Measurements from ENCODE around the gene HECW1. TPM values are rescaled to one million over a fixed set of nuclear protein-coding genes. Genes with fewer than 3 reads are reported as not detected.

HECW1 gene
- total and polyA plus RNA-seq, 2 of the 13 experiments (the other 11 are each of a cell fraction or from before 2014, with no cell fraction given) = not detected

DNA sequence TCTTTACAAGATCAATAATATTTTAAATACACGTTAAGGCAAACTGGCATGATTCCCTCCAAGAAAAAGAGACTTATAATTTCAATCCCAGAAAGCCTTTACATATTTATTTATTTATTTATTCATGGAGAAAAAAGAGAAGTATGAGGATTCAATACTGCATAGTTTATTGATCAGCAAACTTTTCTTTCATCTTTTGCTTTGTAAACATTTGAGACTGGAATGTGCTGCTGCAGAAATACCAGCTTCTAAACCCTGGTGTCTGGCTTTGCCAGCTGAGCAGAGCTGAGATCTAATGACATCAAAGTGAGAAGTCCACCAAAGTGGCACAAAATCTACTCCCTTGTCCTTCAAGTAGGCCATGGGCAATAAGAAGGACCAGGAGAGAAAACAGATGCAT is 376.8 kb downstream of the HECW1 start (continued):
- TF ChIP-seq, protein P1, sequence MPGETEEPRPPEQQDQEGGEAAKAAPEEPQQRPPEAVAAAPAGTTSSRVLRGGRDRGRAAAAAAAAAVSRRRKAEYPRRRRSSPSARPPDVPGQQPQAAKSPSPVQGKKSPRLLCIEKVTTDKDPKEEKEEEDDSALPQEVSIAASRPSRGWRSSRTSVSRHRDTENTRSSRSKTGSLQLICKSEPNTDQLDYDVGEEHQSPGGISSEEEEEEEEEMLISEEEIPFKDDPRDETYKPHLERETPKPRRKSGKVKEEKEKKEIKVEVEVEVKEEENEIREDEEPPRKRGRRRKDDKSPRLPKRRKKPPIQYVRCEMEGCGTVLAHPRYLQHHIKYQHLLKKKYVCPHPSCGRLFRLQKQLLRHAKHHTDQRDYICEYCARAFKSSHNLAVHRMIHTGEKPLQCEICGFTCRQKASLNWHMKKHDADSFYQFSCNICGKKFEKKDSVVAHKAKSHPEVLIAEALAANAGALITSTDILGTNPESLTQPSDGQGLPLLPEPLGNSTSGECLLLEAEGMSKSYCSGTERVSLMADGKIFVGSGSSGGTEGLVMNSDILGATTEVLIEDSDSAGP (CRISPR knock-in tag; IDR thresholded peaks at IDR 0.05; ENCODE audit: borderline replicate concordance) = no peak
- TF ChIP-seq WIZ (CRISPR knock-in tag; IDR thresholded peaks at IDR 0.05) (no peak), ZNF570 (CRISPR knock-in tag; IDR thresholded peaks at IDR 0.05; ENCODE audit: borderline replicate concordance) (no peak), ERF (CRISPR knock-in tag; IDR thresholded peaks at IDR 0.05) (no peak), FOXJ3 (CRISPR knock-in tag; IDR thresholded peaks at IDR 0.05; ENCODE audit: borderline replicate concordance) (peak; percentile 48; the same call in 1 of the 2 replicates), SRF (IDR thresholded peaks at IDR 0.05; ENCODE audit: low read depth, low read length) (no peak), POLR2A (IDR thresholded peaks at IDR 0.05; ENCODE audit: insufficient read depth in 1 of 2, low read depth in 2 of 2, low read length in 2 of 2) (no peak), KDM6A (CRISPR knock-in tag; IDR thresholded peaks at IDR 0.05; ENCODE audit: low read depth) (no peak)
- TF ChIP-seq, protein P2, sequence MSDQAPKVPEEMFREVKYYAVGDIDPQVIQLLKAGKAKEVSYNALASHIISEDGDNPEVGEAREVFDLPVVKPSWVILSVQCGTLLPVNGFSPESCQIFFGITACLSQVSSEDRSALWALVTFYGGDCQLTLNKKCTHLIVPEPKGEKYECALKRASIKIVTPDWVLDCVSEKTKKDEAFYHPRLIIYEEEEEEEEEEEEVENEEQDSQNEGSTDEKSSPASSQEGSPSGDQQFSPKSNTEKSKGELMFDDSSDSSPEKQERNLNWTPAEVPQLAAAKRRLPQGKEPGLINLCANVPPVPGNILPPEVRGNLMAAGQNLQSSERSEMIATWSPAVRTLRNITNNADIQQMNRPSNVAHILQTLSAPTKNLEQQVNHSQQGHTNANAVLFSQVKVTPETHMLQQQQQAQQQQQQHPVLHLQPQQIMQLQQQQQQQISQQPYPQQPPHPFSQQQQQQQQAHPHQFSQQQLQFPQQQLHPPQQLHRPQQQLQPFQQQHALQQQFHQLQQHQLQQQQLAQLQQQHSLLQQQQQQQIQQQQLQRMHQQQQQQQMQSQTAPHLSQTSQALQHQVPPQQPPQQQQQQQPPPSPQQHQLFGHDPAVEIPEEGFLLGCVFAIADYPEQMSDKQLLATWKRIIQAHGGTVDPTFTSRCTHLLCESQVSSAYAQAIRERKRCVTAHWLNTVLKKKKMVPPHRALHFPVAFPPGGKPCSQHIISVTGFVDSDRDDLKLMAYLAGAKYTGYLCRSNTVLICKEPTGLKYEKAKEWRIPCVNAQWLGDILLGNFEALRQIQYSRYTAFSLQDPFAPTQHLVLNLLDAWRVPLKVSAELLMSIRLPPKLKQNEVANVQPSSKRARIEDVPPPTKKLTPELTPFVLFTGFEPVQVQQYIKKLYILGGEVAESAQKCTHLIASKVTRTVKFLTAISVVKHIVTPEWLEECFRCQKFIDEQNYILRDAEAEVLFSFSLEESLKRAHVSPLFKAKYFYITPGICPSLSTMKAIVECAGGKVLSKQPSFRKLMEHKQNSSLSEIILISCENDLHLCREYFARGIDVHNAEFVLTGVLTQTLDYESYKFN (CRISPR knock-in tag; conservative IDR thresholded peaks at IDR 0.05) = peak; percentile 72
- TF ChIP-seq, protein P3, sequence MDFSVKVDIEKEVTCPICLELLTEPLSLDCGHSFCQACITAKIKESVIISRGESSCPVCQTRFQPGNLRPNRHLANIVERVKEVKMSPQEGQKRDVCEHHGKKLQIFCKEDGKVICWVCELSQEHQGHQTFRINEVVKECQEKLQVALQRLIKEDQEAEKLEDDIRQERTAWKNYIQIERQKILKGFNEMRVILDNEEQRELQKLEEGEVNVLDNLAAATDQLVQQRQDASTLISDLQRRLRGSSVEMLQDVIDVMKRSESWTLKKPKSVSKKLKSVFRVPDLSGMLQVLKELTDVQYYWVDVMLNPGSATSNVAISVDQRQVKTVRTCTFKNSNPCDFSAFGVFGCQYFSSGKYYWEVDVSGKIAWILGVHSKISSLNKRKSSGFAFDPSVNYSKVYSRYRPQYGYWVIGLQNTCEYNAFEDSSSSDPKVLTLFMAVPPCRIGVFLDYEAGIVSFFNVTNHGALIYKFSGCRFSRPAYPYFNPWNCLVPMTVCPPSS (IDR thresholded peaks at IDR 0.05) = no peak
- TF ChIP-seq, protein P4, sequence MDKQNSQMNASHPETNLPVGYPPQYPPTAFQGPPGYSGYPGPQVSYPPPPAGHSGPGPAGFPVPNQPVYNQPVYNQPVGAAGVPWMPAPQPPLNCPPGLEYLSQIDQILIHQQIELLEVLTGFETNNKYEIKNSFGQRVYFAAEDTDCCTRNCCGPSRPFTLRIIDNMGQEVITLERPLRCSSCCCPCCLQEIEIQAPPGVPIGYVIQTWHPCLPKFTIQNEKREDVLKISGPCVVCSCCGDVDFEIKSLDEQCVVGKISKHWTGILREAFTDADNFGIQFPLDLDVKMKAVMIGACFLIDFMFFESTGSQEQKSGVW (CRISPR knock-in tag; IDR thresholded peaks at IDR 0.05; ENCODE audit: borderline replicate concordance) = no peak
- TF ChIP-seq, protein P5, sequence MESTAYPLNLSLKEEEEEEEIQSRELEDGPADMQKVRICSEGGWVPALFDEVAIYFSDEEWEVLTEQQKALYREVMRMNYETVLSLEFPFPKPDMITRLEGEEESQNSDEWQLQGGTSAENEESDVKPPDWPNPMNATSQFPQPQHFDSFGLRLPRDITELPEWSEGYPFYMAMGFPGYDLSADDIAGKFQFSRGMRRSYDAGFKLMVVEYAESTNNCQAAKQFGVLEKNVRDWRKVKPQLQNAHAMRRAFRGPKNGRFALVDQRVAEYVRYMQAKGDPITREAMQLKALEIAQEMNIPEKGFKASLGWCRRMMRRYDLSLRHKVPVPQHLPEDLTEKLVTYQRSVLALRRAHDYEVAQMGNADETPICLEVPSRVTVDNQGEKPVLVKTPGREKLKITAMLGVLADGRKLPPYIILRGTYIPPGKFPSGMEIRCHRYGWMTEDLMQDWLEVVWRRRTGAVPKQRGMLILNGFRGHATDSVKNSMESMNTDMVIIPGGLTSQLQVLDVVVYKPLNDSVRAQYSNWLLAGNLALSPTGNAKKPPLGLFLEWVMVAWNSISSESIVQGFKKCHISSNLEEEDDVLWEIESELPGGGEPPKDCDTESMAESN (CRISPR knock-in tag; conservative IDR thresholded peaks at IDR 0.05) = no peak
- TF ChIP-seq, protein P6, sequence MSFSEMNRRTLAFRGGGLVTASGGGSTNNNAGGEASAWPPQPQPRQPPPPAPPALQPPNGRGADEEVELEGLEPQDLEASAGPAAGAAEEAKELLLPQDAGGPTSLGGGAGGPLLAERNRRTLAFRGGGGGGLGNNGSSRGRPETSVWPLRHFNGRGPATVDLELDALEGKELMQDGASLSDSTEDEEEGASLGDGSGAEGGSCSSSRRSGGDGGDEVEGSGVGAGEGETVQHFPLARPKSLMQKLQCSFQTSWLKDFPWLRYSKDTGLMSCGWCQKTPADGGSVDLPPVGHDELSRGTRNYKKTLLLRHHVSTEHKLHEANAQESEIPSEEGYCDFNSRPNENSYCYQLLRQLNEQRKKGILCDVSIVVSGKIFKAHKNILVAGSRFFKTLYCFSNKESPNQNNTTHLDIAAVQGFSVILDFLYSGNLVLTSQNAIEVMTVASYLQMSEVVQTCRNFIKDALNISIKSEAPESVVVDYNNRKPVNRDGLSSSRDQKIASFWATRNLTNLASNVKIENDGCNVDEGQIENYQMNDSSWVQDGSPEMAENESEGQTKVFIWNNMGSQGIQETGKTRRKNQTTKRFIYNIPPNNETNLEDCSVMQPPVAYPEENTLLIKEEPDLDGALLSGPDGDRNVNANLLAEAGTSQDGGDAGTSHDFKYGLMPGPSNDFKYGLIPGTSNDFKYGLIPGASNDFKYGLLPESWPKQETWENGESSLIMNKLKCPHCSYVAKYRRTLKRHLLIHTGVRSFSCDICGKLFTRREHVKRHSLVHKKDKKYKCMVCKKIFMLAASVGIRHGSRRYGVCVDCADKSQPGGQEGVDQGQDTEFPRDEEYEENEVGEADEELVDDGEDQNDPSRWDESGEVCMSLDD (CRISPR knock-in tag; IDR thresholded peaks at IDR 0.05; ENCODE audit: borderline replicate concordance) = no peak

Measured in HepG2 (cell line).